Left ventricle myocardium inferior (tissue), 1 donor: ENCODE results near the gene MSI2. TPM values are rescaled to one million over a fixed set of nuclear protein-coding genes. Genes with fewer than 3 reads are reported as not detected.

ENCODE experiments used
- DNase-seq: peaks from one replicate; pipeline ENCODE4 v3.0.0-alpha.2; 2020
- H3K27ac ChIP-seq: fragments of 200-600 bp; replicated peaks from 2 replicates; pipeline ENCODE4 v1.8.0; 2021
- H3K27me3 ChIP-seq: fragments of 200-600 bp; 2 replicates; pipeline ENCODE4 v1.8.0; 2021; ENCODE audit warnings: low read depth
- H3K36me3 ChIP-seq: fragments of 200-600 bp; 2 replicates; pipeline ENCODE4 v1.8.0; 2021
- H3K4me1 ChIP-seq: fragments of 200-600 bp; 2 replicates; pipeline ENCODE4 v1.8.0; 2021
- H3K4me3 ChIP-seq: fragments of 200-600 bp; 2 replicates; pipeline ENCODE4 v1.8.0; 2021; ENCODE audit warnings: mild to moderate bottlenecking, moderate library complexity
- H3K9me3 ChIP-seq: fragments of 200-600 bp; replicated peaks from 2 replicates; pipeline ENCODE4 v1.8.0; 2021
- CTCF ChIP-seq: fragments of 200-600 bp; IDR thresholded peaks from 2 replicates; pipeline ENCODE4 v1.8.0; 2021; ENCODE audit warnings: antibody characterized with exemption, mild to moderate bottlenecking, borderline replicate concordance
- intact Hi-C: fragments of 100-400 bp; cut with micrococcal nuclease; formaldehyde crosslinking; loops from one replicate; pipeline ENCODE4 v1.11.0; 2022
- total RNA-seq: library from RNA; stranded (reverse); fragmentation: NEBNext Ultra II Directional; extraction: Animal tissue kit (Norgen Biotek cat#: 25700); gene quantifications from one replicate; pipeline ENCODE4 v1.2.1, GENCODE V29; 2021
- donor health status: DM: no; HTN: yes; CAD: no; lungs with severe emphysema.

MSI2 gene
- total RNA-seq, 1 donor from 2014 or later = 118 TPM

DNA sequence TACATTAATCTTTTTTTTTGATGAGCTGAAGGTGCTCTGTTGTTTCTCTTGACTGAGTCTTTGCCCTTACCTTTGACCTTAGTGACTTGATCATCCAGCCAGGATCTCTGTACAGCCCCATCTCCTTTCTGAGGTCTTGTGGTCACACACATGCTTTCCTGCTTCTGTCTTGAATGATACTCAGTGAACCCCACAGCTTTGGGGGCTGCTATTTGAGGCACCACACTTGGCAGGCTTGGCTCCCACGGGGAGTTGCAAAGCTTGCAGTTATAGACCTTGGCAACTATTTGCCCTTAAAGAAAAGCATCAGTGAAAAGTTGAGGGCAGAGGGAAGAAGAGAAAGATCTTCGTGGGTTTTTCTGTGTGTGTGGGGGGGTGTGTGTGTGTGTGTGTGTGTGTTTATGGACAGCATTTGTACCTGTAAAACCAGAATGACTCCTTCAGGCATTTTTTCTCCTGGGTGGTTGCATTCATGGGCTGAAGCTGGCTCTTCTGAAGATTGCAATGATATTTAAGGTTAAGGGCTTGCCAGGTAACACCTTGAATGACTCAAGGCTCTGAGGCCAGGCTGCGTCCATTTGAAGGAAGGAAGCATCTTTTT, 101.6 kb downstream of the MSI2 start:
- Histone ChIP-seq H3K27ac (peak overlapping the region; percentile 81), H3K4me1 (peaks cover 68% of the 10 kb centered on the region), H3K9me3 (no peaks in the 10 kb centered on the region), H3K36me3 (no peaks in the 10 kb centered on the region), H3K4me3 (no peak overlapping the region), H3K27me3 (no peaks in the 10 kb centered on the region)
- intact Hi-C loops = no loop called here
- no peak for TF ChIP-seq CTCF
- DNase-seq = no peak

DNA sequence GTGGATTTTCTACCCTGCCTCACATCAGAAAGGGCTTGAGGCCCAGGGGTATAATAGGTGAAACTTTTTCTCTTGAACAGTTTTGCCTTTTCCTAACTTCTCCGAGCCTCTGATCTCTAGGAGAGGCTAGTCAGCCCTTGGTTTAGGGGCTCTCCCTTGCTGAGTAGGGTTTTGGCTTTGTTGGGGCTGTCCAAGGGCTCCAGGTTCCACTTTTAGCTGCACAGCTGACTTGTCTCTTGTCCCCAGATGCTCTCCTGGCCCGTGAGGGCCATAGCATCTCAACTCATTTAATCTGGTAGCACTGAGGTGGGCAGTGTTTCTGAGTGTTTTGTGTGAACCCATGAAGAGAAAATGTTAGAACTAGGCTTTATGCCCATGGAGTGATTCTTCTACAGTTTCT, 103.9 kb downstream of the MSI2 start:
- H3K4me1 ChIP-seq = peaks cover 74% of the 10 kb centered on the region

DNA sequence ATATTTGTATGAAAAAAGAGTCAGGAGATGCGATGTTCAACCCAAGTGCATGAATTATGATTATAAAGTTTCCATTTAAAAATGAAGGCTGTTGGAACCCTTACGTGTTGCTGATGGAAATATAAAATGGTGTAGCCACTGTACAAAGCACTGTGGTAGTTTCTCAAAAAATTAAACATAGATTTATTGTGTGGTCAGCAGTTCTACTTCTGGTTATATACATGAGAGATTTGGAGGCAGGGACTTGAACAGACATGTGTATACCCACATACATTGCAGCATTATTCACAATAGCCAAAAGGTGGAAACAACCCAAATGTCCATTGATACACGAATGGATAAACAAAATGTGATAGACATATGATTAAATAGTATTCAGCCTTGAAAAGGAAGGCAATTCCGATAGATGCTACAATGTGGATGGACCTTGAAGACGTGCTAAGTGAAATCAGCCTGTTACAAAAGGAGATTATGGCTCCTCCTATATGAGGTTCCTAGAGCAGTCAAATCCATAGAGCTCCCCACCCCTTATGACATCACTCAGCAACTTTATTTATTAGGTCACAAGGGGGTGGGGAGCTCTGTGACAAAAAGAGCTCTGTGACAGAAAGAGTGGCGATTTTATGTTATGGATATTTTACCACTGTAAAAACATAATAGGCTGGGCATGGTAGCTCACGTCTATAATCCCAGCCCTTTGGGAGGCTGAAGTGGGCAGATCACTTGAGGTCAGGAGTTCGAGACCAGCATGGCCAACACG, 106.7 kb downstream of the MSI2 start:
- intact Hi-C loops = no loop called here
- Histone ChIP-seq H3K36me3 (no peaks in the 10 kb centered on the region), H3K27me3 (no peaks in the 10 kb centered on the region), H3K4me3 (no peak overlapping the region), H3K27ac (no peak overlapping the region), H3K4me1 (peaks cover 74% of the 10 kb centered on the region), H3K9me3 (no peaks in the 10 kb centered on the region)
- TF ChIP-seq CTCF = no peak
- DNase-seq = no peak

More for the DNA sequence above, 103.9 kb downstream of the MSI2 start:
- Histone ChIP-seq H3K4me3 (no peak overlapping the region), H3K27me3 (no peaks in the 10 kb centered on the region), H3K36me3 (no peaks in the 10 kb centered on the region), H3K9me3 (no peaks in the 10 kb centered on the region), H3K27ac (peak overlapping the region; percentile 50)
- TF ChIP-seq CTCF = no peak
- intact Hi-C loops = no loop called here
- DNase-seq = no peak

DNA sequence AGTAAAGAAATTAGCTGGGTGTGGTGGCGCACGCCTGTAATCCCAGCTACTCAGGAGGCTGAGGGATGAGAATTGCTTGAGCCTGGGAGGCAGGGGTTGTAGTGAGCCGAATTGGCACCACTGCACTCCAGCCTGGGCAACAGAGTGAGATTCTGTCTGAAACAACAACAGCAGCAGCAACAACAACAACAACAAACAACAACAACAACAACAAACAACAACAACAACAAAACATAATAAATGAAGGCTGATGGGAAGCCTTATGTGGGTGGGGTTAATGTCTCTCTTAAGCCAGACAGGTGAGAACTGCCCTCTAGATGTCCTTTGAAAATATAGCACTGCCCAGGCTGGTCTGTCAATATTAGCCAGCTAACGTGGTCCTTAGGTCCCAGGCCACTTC, 107.3 kb downstream of the MSI2 start:
- no peaks in the 10 kb centered on the region for H3K36me3 ChIP-seq
- intact Hi-C loops = no loop called here
- peak overlapping the region; percentile 75 for H3K27ac ChIP-seq
- no peaks in the 10 kb centered on the region for H3K9me3 ChIP-seq
- H3K27me3 ChIP-seq = no peaks in the 10 kb centered on the region
- no peak for TF ChIP-seq CTCF
- H3K4me3 ChIP-seq = no peak overlapping the region
- no peak for DNase-seq
- peaks cover 74% of the 10 kb centered on the region for H3K4me1 ChIP-seq

GRCh38 chr17:57363998-57364643, 107.8 kb downstream of the MSI2 start:
- intact Hi-C loops = no loop called here
- Histone ChIP-seq H3K27ac (peak overlapping the region; percentile 75), H3K36me3 (no peaks in the 10 kb centered on the region), H3K9me3 (no peaks in the 10 kb centered on the region), H3K27me3 (no peaks in the 10 kb centered on the region), H3K4me1 (peaks cover 74% of the 10 kb centered on the region), H3K4me3 (no peak overlapping the region)
- TF ChIP-seq CTCF = no peak
- no peak for DNase-seq
